HG03520 (cell line): Measurements from ENCODE around the gene KDM3B.
"Not testable (repeated sequence)": the region's sequence is repeated elsewhere in the genome, so short reads cannot be mapped to it uniquely, and the experiment has no call there.

ENCODE experiments used
- ATAC-seq: cut with Tn5 transposase; IDR thresholded peaks from one replicate; pipeline ENCODE4 v1.9.1; 2021; ENCODE audit warnings: mild to moderate bottlenecking, moderate library complexity; ENCODE audit not compliant: unreplicated experiment

The KDM3B gene

DNA sequence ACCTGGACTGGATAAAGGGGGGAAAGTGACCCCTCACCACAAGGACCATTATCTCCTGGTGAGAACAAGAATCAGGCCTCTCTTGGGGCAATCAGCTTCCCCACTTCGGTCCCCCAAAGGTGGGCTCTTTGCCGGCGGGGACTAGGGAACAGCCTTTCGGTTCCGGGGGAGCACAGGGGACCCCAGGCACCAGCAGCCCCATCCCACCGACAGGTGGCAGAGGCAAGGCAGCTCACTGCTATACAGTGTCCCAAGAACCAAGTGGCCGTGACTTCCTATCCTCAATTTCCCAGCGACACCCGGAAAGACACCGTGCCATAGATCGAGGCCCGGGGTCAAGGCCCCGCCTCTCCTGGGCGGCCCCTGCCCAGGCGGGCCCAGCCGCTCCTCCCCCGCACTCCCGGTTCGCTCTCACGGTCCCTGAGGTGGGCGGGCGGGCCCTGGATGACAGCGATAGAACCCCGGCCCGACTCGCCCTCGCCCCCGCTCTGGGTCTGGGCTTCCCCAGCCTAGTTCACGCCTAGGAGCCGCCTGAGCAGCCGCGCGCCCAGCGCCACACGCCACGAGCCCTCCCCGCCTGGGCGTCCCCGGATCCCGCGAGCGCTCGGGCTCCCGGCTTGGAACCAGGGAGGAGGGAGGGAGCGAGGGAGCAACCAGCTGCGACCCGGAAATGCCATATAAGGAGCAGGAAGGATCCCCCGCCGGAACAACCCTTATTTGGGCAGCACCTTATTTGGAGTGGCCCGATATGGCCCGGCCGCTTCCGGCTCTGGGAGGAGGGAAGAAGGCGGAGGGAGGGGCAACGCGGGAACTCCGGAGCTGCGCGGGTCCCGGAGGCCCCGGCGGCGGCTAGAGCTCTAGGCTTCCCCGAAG is 112.1 kb downstream of the KDM3B start:
- peak; percentile 64 for ATAC-seq

DNA sequence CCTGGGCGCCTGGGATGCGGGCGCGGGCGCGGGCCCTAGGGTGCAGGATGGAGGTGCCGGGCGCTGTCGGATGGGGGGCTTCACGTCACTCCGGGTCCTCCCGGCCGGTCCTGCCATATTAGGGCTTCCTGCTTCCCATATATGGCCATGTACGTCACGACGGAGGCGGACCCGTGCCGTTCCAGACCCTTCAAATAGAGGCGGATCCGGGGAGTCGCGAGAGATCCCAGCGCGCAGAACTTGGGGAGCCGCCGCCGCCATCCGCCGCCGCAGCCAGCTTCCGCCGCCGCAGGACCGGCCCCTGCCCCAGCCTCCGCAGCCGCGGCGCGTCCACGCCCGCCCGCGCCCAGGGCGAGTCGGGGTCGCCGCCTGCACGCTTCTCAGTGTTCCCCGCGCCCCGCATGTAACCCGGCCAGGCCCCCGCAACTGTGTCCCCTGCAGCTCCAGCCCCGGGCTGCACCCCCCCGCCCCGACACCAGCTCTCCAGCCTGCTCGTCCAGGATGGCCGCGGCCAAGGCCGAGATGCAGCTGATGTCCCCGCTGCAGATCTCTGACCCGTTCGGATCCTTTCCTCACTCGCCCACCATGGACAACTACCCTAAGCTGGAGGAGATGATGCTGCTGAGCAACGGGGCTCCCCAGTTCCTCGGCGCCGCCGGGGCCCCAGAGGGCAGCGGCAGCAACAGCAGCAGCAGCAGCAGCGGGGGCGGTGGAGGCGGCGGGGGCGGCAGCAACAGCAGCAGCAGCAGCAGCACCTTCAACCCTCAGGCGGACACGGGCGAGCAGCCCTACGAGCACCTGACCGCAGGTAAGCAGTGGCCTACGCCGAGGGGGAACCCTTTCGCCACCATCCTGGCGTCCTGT is 113.0 kb downstream of the KDM3B start, which contains the start of gene EGR1:
EGR1 (plus strand) TSS at position 219 of the 864 bp plus-strand sequence; CDS start at position 502, 283 bp downstream.
- peak; percentile 44 for ATAC-seq

DNA sequence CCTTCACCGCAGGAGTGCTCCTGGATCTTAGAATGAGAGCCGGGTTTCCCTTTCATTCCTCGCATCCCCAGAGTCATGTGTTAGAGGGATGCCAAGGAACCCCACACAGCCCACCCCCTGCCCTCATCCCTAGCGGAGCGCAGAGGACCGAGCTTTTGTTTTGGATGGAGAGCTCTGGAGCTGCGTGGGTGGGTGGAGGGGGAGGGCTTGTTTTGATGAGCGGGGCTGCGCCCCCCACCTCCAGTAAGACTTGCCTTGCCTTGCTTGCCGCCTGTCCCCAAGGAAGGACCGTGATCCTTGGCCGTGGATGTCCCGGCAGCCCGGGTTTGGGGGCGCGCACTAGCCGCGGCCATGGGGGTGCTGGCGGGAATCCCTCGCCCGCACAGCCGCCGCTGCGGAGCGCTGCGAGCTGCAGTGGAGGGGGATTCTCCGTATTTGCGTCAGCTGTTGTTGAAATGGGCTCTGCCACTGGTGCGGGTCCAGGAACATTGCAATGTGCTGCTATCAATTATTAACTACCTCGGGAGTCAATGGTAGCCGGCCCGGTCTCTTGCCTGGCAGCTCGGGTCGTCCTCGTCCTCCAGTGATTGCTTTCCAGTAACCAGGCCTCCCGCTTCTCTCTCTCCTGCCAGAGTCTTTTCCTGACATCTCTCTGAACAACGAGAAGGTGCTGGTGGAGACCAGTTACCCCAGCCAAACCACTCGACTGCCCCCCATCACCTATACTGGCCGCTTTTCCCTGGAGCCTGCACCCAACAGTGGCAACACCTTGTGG is 113.8 kb downstream of the KDM3B start:
- no peak for ATAC-seq

DNA sequence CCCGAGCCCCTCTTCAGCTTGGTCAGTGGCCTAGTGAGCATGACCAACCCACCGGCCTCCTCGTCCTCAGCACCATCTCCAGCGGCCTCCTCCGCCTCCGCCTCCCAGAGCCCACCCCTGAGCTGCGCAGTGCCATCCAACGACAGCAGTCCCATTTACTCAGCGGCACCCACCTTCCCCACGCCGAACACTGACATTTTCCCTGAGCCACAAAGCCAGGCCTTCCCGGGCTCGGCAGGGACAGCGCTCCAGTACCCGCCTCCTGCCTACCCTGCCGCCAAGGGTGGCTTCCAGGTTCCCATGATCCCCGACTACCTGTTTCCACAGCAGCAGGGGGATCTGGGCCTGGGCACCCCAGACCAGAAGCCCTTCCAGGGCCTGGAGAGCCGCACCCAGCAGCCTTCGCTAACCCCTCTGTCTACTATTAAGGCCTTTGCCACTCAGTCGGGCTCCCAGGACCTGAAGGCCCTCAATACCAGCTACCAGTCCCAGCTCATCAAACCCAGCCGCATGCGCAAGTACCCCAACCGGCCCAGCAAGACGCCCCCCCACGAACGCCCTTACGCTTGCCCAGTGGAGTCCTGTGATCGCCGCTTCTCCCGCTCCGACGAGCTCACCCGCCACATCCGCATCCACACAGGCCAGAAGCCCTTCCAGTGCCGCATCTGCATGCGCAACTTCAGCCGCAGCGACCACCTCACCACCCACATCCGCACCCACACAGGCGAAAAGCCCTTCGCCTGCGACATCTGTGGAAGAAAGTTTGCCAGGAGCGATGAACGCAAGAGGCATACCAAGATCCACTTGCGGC is 114.6 kb downstream of the KDM3B start:
- ATAC-seq, result no peak

DNA sequence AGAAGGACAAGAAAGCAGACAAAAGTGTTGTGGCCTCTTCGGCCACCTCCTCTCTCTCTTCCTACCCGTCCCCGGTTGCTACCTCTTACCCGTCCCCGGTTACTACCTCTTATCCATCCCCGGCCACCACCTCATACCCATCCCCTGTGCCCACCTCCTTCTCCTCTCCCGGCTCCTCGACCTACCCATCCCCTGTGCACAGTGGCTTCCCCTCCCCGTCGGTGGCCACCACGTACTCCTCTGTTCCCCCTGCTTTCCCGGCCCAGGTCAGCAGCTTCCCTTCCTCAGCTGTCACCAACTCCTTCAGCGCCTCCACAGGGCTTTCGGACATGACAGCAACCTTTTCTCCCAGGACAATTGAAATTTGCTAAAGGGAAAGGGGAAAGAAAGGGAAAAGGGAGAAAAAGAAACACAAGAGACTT is 115.2 kb downstream of the KDM3B start:
- no peak for ATAC-seq

DNA sequence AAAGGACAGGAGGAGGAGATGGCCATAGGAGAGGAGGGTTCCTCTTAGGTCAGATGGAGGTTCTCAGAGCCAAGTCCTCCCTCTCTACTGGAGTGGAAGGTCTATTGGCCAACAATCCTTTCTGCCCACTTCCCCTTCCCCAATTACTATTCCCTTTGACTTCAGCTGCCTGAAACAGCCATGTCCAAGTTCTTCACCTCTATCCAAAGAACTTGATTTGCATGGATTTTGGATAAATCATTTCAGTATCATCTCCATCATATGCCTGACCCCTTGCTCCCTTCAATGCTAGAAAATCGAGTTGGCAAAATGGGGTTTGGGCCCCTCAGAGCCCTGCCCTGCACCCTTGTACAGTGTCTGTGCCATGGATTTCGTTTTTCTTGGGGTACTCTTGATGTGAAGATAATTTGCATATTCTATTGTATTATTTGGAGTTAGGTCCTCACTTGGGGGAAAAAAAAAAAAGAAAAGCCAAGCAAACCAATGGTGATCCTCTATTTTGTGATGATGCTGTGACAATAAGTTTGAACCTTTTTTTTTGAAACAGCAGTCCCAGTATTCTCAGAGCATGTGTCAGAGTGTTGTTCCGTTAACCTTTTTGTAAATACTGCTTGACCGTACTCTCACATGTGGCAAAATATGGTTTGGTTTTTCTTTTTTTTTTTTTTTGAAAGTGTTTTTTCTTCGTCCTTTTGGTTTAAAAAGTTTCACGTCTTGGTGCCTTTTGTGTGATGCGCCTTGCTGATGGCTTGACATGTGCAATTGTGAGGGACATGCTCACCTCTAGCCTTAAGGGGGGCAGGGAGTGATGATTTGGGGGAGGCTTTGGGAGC is 115.9 kb downstream of the KDM3B start:
- ATAC-seq, result no peak

DNA sequence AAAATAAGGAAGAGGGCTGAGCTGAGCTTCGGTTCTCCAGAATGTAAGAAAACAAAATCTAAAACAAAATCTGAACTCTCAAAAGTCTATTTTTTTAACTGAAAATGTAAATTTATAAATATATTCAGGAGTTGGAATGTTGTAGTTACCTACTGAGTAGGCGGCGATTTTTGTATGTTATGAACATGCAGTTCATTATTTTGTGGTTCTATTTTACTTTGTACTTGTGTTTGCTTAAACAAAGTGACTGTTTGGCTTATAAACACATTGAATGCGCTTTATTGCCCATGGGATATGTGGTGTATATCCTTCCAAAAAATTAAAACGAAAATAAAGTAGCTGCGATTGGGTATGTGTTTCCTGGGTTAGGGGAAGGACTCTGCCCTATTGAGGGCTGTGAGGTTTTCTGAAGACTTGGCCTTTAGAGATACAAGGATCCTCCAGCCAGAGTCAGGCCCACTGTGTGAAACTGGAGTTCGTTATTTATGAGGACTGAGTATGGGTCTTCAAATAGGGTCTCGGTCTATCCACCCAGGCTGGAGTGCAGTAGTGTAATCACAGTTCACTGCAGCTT is 116.6 kb downstream of the KDM3B start:
- no peak for ATAC-seq

DNA sequence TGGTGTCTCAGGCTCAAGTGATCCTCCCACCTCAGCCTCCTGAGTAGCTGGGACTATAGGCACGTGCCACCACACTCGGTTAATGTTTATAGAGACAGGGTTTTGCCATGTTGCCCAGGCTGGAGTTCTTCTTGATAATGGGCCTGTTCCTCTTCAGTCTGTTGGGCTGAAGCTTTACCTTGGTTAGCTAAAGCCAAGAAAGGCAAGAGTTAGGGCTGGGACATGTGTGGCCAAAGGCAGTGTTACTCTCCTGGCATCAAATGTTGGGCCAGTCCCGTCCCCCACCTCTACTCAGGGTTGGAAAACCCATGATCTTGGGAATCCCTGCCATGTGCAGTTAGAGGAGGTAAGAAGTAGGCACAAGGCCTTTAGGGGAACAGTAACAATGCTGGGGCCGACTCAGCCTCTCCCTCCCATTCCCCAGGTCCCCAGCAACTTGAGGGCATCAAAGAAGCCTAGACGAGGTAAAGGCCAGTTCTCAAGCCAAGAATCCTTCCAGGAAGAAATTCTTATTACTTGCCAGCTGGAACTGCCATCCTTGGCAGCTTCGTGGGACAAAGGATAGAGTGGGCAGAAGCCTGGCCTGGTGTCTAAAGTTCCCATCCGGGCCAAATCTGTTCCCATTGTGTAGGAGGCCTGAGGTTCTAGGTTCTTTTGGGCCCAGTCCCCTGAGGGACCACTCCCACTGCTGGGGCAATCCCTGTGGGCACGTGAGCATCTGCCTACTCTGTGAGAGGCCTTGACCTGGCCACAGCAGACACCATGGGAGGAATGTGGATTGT is 117.2 kb downstream of the KDM3B start:
- ATAC-seq, result no peak

DNA sequence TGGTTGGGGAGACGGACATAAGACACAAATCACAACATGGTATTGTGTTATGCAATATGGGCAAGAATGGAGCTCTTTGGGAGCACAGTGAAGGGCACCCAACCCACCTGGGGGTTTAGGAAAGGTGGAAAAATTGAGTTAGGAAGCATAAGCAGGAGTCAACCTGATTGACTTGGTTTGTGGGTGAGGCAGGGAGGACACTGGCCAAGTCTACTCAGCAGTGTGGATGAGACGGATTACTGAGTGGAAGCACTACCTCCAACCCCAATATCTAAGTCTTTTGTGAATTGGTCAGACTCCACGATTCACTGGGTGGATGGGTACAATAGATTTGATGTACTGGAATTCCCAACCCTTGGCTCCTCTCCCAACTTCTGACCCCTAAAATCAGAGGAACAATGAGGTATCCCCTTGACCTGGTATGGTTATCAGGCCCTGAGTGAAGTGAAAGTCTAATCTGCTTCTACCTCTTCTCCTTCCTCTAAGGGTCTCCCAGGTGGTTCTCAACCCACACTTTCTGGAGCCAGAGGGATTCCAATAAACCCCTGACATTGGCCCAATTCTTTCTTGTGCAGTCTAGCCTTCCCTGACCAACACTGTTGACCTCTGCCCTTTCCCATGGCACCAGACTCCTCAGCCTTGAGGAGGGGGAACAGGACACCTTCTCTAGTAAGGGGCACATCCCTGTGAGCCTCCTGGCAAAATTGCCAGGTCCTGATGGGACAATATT is 118.0 kb downstream of the KDM3B start:
- ATAC-seq, result no peak

DNA sequence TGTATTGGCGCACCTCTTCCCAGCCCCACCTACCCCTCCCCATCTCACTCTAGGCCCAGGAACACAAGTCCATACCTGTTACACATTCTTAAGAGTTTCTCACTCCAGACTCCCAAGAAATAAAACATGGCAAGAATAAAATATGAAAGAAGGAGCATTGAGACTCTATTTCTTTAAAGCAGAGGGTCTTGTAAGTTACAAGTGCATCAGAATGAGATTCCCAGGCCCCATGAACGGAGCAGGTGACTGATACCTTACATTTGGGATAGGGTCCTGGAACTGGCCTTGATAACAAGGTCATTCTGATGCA is 118.5 kb downstream of the KDM3B start:
- ATAC-seq, result no peak

DNA sequence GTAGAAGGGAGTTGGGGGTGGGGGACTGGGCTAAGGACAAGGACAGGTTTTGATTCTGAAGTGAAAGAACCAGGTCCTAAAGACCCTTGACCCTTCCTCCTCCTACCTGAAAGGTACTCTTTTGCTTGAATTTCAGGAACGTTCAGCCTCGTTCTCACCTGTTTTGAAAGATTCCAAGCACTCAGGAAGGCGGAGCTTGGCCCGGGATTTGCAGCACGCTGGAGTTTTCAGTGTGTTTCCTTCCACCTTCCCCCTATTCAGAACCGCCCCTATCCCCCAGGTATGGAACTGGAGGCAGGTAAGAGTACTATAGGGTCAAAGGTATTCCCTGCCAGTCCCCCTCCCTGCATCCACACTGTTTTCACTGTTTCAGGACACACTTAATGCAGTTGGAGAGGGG is 119.9 kb downstream of the KDM3B start:
- no peak for ATAC-seq

DNA sequence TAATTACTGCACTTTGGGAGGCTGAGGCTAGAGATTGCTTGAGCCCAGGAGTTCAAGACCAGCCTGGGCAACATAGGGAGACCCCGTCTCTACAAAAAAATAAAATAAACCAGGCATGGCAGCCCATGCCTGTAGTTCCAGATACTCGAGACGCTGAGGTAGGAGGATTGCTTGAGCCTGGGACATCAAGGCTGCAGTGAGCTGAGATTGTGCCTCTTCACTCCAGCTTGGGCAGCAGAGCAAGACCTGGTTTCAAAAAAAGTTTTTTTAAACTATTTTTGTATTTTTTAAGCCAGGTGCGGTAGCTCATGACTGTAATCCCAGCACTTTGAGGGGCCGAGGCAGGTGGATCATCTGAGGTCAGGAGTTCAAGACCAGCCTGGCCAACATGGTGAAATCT is 120.7 kb downstream of the KDM3B start:
- not testable (repeated sequence) for ATAC-seq

DNA sequence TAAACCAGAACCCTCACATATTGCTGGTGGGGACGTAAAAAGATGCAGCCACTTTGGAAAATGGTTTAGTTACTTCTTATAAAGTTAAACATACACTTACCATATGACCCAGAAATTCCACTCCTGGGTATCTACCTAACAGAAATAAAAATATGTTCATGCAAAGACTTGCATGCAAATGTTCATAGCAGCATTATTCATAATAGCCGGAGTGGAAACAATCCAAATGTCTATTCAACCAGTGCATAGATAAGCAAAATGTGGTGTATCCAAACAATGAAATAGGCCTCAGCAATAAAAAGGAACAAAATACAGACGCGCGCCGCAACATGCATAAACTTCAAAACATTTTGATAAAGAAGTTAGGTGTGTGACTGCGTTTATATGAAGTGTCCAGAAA is 124.4 kb downstream of the KDM3B start:
- no peak for ATAC-seq

DNA sequence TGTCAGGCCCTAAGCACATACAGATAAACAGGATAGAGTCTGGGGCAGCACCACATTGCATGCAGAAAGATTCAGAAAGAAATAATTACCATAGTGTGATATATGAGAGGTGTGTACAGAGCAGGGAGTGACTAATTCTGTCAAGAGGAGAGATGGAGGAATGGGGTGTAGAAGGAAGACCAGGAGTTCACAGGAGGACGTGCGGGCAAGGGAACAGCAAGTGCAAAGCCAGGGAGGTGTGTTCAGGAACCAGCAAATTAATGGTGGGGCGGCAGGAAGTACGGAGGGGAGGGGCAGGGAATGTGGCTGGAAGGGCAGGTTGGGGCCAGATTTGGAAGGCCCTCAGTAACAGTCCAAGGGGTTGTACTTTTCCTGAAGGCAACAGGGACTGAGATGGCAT is 130.2 kb downstream of the KDM3B start:
- ATAC-seq, result no peak
